Left lung (tissue), 10 donors: ENCODE measurements around the gene MAGI1. TPM values are rescaled to one million over a fixed set of nuclear protein-coding genes. Genes with fewer than 3 reads are reported as not detected.

Experiments
- ATAC-seq: fragments of 200-7000 bp; cut with Tn5 transposase; one replicate; pipeline ENCODE4 v1.9.1; 2020; ENCODE audit warnings: moderate library complexity
- DNase-seq, 4 donors: peaks; one replicate each; pipeline ENCODE4 v3.0.0-alpha.2; 2013 to 2020
- H3K27ac ChIP-seq, 2 donors: fragments of 200-600 bp; sonication (generic) in 1 of 2; one replicate each; pipeline versions ENCODE4 v1.5.0 to v1.8.0; 2020 to 2021
- H3K27me3 ChIP-seq, 2 donors: fragments of 200-600 bp; sonication (generic) in 1 of 2; one replicate each; pipeline versions ENCODE4 v1.5.0 to v1.8.0; 2020 to 2021
- H3K36me3 ChIP-seq, 2 donors: fragments of 200-600 bp; sonication (generic) in 1 of 2; one replicate each; pipeline versions ENCODE4 v1.5.0 to v1.8.0; 2020 to 2021
- H3K4me1 ChIP-seq, 2 donors: fragments of 200-600 bp; one replicate each; pipeline ENCODE4 v1.8.0; 2021
- H3K4me3 ChIP-seq, 2 donors: fragments of 200-600 bp; sonication (generic) in 1 of 2; one replicate each; pipeline versions ENCODE4 v1.5.0 to v1.8.0; 2020 to 2021; ENCODE audit warnings: mild to moderate bottlenecking in 1 of 2
- H3K9me3 ChIP-seq, 2 donors: fragments of 200-600 bp; sonication (generic) in 1 of 2; one replicate each; pipeline versions ENCODE4 v1.5.0 to v1.8.0; 2020 to 2021
- CTCF ChIP-seq, 2 donors: fragments of 200-600 bp; sonication (generic) in 1 of 2; IDR thresholded peaks; one replicate each; pipeline versions ENCODE4 v1.5.0 to v1.8.0; 2021; ENCODE audit warnings: antibody characterized with exemption in 2 of 2
- intact Hi-C, 2 donors: fragments of 100-400 bp; cut with DNase I; formaldehyde crosslinking; loops; one replicate each; pipeline versions ENCODE4 v1.11.2 to v1.14.2; 2022
- polyA plus RNA-seq, 6 donors: library from polyadenylated mRNA; unstranded; fragments of 120-200 nt; gene quantifications; one replicate each; pipeline ENCODE4 v1.2.1, GENCODE V29; 2013; ENCODE audit not compliant: insufficient read length in 6 of 6
- total RNA-seq, 2 donors: library from RNA; stranded (reverse); fragmentation: NEBNext Ultra II Directional; extraction: Animal tissue kit (Norgen Biotek cat#: 25700); gene quantifications; one replicate each; pipeline ENCODE4 v1.2.1, GENCODE V29; 2021
- donor health status: DM: no; HTN: yes; CAD: no.
- donor health status: DM: no; HTN: no; CAD: no.

The MAGI1 gene
- total and polyA plus RNA-seq, 8 donors = 25.4 to 32.0 (median 28.7) TPM

DNA sequence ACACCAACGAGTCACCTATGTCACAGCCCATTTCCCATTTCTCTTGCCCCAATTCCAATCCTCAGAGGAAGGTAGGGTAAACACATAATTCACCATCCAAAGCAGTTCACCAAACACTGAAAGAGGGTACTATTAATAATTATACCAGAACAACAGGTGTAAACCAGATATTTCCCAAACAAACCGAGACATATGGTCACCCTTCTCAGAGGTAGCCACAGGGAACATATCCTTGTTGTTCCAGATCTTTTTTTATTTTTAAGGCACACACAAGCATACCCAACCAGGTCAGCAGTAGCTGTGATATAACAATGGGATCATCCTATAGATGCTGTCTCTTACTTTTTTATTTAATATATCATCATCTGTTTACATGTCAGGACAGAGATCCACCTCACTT lies 24.7 kb downstream of the MAGI1 start:
- intact Hi-C loops = no loop called here

GRCh38 chr3:66012711-66013110 lies 26.0 kb downstream of the MAGI1 start:
- intact Hi-C loops = no loop called here
- Histone ChIP-seq H3K9me3 (no peaks in the 10 kb centered on the region), H3K27me3 (no peaks in the 10 kb centered on the region), H3K36me3 (no peaks in the 10 kb centered on the region), H3K27ac (no peak overlapping the region), H3K4me1 (no peaks in the 10 kb centered on the region), H3K4me3 (no peak overlapping the region)
- TF ChIP-seq CTCF (IDR thresholded peaks at IDR 0.05) = no peak
- ATAC-seq = no peak
- DNase-seq = no peak

More for the DNA sequence above, 24.7 kb downstream of the MAGI1 start:
- Histone ChIP-seq H3K4me1 (no peaks in the 10 kb centered on the region), H3K36me3 (no peaks in the 10 kb centered on the region), H3K27me3 (no peaks in the 10 kb centered on the region), H3K27ac (no peak overlapping the region), H3K9me3 (no peaks in the 10 kb centered on the region), H3K4me3 (no peak overlapping the region)
- DNase-seq = no peak
- no peak for ATAC-seq
- TF ChIP-seq CTCF (IDR thresholded peaks at IDR 0.05) = no peak

DNA sequence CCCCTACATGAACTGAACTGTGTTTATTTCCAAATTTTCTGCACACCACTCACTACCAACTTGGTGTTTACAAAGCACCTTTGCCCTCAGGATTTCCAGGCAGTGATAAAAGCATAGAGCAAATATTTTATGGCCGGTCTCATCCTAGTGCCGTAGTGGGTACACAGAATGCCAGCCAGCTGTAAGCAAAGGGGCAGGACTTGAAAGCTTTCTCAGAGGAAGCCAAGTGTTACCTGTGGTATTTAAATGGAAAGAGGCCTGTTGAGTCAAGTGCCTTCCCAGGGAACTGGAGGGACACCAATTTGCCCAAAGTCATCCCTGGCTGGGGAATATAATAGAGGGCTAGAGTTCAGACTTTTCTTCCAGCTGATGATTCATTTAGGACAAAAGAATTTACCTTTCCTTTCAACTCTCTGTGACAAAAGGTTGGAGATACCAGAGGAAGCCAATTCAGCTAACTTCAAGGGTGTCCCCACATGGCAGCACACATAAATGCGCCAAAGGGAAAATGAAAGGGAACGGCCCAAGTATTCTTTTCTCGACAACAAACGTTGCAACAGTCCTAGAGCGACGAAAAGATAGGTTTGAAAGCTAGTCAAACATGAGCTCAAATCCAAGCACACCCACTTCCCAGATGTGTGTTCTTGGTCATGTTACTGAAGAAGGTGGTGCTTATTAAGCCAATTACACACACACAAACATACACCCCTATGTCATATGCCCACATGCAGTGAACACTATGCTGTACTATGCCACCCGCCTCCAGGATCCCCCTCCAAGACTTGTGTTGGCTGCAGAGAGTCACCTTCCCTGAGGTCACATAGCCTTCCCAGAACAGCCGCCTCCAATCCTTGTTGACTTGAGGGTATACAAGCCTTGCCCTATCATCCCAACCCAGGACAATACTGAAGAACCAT lies 27.7 kb downstream of the MAGI1 start:
- no peaks in the 10 kb centered on the region for H3K9me3 ChIP-seq
- DNase-seq = no peak
- no peaks in the 10 kb centered on the region for H3K4me1 ChIP-seq
- intact Hi-C loops = no loop called here
- peak overlapping the region; percentile 9 to 39 for H3K27ac ChIP-seq
- H3K4me3 ChIP-seq = no peak overlapping the region
- ATAC-seq = peak; percentile 81
- no peak for TF ChIP-seq CTCF (IDR thresholded peaks at IDR 0.05)
- no peaks in the 10 kb centered on the region for H3K27me3 ChIP-seq
- H3K36me3 ChIP-seq = no peaks in the 10 kb centered on the region

- Histone ChIP-seq H3K4me3 (no peak overlapping the region), H3K36me3 (no peaks in the 10 kb centered on the region), H3K9me3 (no peaks in the 10 kb centered on the region), H3K27ac (peak overlapping the region; percentile 9 to 39), H3K4me1 (no peaks in the 10 kb centered on the region), H3K27me3 (no peaks in the 10 kb centered on the region)
- peak; percentile 29 for ATAC-seq
- intact Hi-C loops = no loop called here
- no peak for TF ChIP-seq CTCF (IDR thresholded peaks at IDR 0.05)
- no peak for DNase-seq
These were observed 28.4 kb downstream of the MAGI1 start for GRCh38 chr3:66010348-66010738.

GRCh38 chr3:66004244-66004643 lies 34.5 kb downstream of the MAGI1 start:
- intact Hi-C loops = no loop called here
- H3K27me3 ChIP-seq = no peaks in the 10 kb centered on the region
- ATAC-seq (no peak), DNase-seq (no peak)
- H3K4me3 ChIP-seq = no peak overlapping the region
- H3K27ac ChIP-seq = no peak overlapping the region
- H3K4me1 ChIP-seq = peaks cover 0 to 6% of the 10 kb centered on the region in 2 donors
- no peaks in the 10 kb centered on the region for H3K9me3 ChIP-seq
- H3K36me3 ChIP-seq = no peaks in the 10 kb centered on the region
- no peak for TF ChIP-seq CTCF (IDR thresholded peaks at IDR 0.05)
